K562 (cell line): ENCODE measurements around the gene DYNLT2. TPM values are rescaled to one million over a fixed set of nuclear protein-coding genes. Genes with fewer than 3 reads are reported as not detected.

Experiments
- ATF4 ChIP-seq: fragments of 450-650 bp; formaldehyde crosslinking; IDR thresholded peaks from 2 replicates; pipeline ENCODE4 v1.4.0; 2022; ENCODE audit warnings: mild to moderate bottlenecking, moderate library complexity
- CEBPZ ChIP-seq: fragments of 150-350 bp; IDR thresholded peaks from 2 replicates; pipeline ENCODE4 v1.6.1; 2014; ENCODE audit warnings: low read depth, mild to moderate bottlenecking, low read length, borderline replicate concordance
- ELK1 ChIP-seq: sonication (generic); formaldehyde crosslinking; IDR thresholded peaks from 2 replicates; pipeline ENCODE4 v1.8.1; 2022; ENCODE audit warnings: missing genetic modification reagents
- GTF2B ChIP-seq: IDR thresholded peaks from 2 replicates; pipeline ENCODE4 v1.6.1; 2011; ENCODE audit not compliant: insufficient read length; ENCODE audit errors: extremely low read depth
- IRF9 ChIP-seq: fragments of 450-650 bp; IDR thresholded peaks from 2 replicates; pipeline ENCODE4 v1.6.1; 2016; ENCODE audit warnings: missing biosample characterization, missing genetic modification characterization
- KLF1 ChIP-seq: fragments of 450-650 bp; IDR thresholded peaks from 2 replicates; pipeline ENCODE4 v1.6.1; 2016; ENCODE audit warnings: missing genetic modification characterization, missing compliant biosample characterization
- KLF6 ChIP-seq: fragments of 250-450 bp; sonication (Bioruptor Pico); IDR thresholded peaks from 2 replicates; pipeline ENCODE4 v1.4.0; 2020; ENCODE audit warnings: mild to moderate bottlenecking, moderate library complexity, borderline replicate concordance
- LEF1 ChIP-seq: fragments of 450-650 bp; IDR thresholded peaks from 2 replicates; pipeline ENCODE4 v1.6.1; 2016; ENCODE audit warnings: mild to moderate bottlenecking
- MAX ChIP-seq: sonication (generic); formaldehyde crosslinking; IDR thresholded peaks from 2 replicates; pipeline ENCODE4 v1.9.0; 2022; ENCODE audit warnings: mild to moderate bottlenecking, missing genetic modification reagents
- PTBP1 ChIP-seq: fragments of 200-400 bp; formaldehyde crosslinking; IDR thresholded peaks from 2 replicates; pipeline ENCODE4 v1.6.1; 2017; ENCODE audit warnings: low read depth, low read length
- RBFOX2 ChIP-seq: fragments of 200-400 bp; formaldehyde crosslinking; IDR thresholded peaks from 2 replicates; pipeline ENCODE4 v1.6.1; 2017; ENCODE audit warnings: low read depth, mild to moderate bottlenecking, low read length, moderate library complexity
- RBM15 ChIP-seq: fragments of 200-400 bp; formaldehyde crosslinking; IDR thresholded peaks from 2 replicates; pipeline ENCODE4 v1.6.1; 2018; ENCODE audit warnings: mild to moderate bottlenecking, low read length, moderate library complexity; ENCODE audit not compliant: insufficient read depth
- RFX1 ChIP-seq: fragments of 450-650 bp; IDR thresholded peaks from 2 replicates; pipeline ENCODE4 v1.6.1; 2016; ENCODE audit warnings: mild to moderate bottlenecking, moderate library complexity
- SUPT5H ChIP-seq: fragments of 450-650 bp; IDR thresholded peaks from 2 replicates; pipeline ENCODE4 v1.6.1; 2016
- TAF1 ChIP-seq: IDR thresholded peaks from 2 replicates; pipeline ENCODE4 v1.6.1; 2011; ENCODE audit warnings: mild to moderate bottlenecking, low read length, moderate library complexity; ENCODE audit not compliant: insufficient read depth, control insufficient read depth, severe bottlenecking; ENCODE audit errors: extremely low read depth
- TAF7 ChIP-seq: fragments of 450-650 bp; IDR thresholded peaks from 2 replicates; pipeline ENCODE4 v1.6.1; 2016; ENCODE audit warnings: missing genetic modification characterization, missing compliant biosample characterization
- TAF9B ChIP-seq: fragments of 450-650 bp; IDR thresholded peaks from 2 replicates; pipeline ENCODE4 v1.6.1; 2018; ENCODE audit warnings: mild to moderate bottlenecking; ENCODE audit not compliant: partially characterized antibody
- ZBTB1 ChIP-seq: sonication (generic); formaldehyde crosslinking; IDR thresholded peaks from 2 replicates; pipeline ENCODE4 v1.8.1; 2023; ENCODE audit warnings: missing genetic modification reagents, low read depth, mild to moderate bottlenecking, borderline replicate concordance
- ZBTB8A ChIP-seq: fragments of 450-650 bp; IDR thresholded peaks from 2 replicates; pipeline ENCODE4 v1.6.1; 2018; ENCODE audit warnings: mild to moderate bottlenecking, moderate library complexity; ENCODE audit not compliant: partially characterized antibody
- ZNF707 ChIP-seq: fragments of 250-450 bp; sonication (Bioruptor Pico); conservative IDR thresholded peaks from 2 replicates; pipeline ENCODE4 v1.8.0; 2022; ENCODE audit warnings: inconsistent platforms, mild to moderate bottlenecking, moderate library complexity
- polyA plus RNA-seq, 8 experiments: library from polyadenylated mRNA; depleted of rRNA in 4 of 8; stranded (reverse) in 5 of 8; unstranded in 3 of 8; fragments of >200 nt; fragmentation: Nextera tagmentation in 2 of 8; fragmentation: Illumina TruSeq in 1 of 8; extraction: Ambion mirVana in 2 of 8; extraction: Trizol in 1 of 8; gene quantifications; 2 replicates each; pipeline versions ENCODE4 v1.2.1 to v1.2.3, GENCODE V29; 2011 to 2014; ENCODE audit warnings: inconsistent platforms in 1 of 8, missing spikeins in 1 of 8
- total RNA-seq, 7 experiments: library from RNA; depleted of rRNA in 6 of 7; stranded (reverse); fragments of >200 nt in 6 of 7; fragmentation: Illumina TruSeq in 2 of 7; extraction: Trizol in 2 of 7; gene quantifications; 2 replicates each; pipeline versions ENCODE4 v1.2.1 to v1.2.3, GENCODE V29; 2011 to 2021; ENCODE audit warnings: low replicate concordance in 1 of 7

Gene DYNLT2
- total and polyA plus RNA-seq, 9 of the 15 experiments (the other 6 are each of a cell fraction or from before 2014, with no cell fraction given) = 2.0 to 12.8 (median 6.3) TPM

- TF ChIP-seq CEBPZ (no peak), ZBTB8A (no peak), ZNF707 (CRISPR knock-in tag) (no peak), ATF4 (CRISPR knock-in tag) (no peak), IRF9 (tag) (no peak), SUPT5H (peak; percentile 97), MAX (CRISPR knock-in tag) (peak; percentile 75), KLF1 (peak; percentile 92), RBM15 (no peak), PTBP1 (no peak), RFX1 (peak; percentile 90), TAF9B (peak; percentile 71), ZBTB1 (CRISPR knock-in tag) (0 out of 2 replicates have a peak, but pooled peaks have one; percentile 68), TAF1 (peak; percentile 86), ELK1 (CRISPR knock-in tag) (no peak), KLF6 (CRISPR knock-in tag) (0 out of 2 replicates have a peak, but pooled peaks have one; percentile 18), TAF7 (0 out of 2 replicates have a peak, but pooled peaks have one; percentile 39), LEF1 (no peak; the same call in 1 of the 2 replicates), GTF2B (no peak), RBFOX2 (peak; percentile 99)
Observed at GRCh38 chr6:169701954-169702839, 49.2 kb downstream of the DYNLT2 start, which contains the start of the genes C6orf120 and WDR27 (continued).
